GM21390 (cell line): ENCODE data around the gene CDHR3.
"Not testable (repeated sequence)": the region's sequence is repeated elsewhere in the genome, so short reads cannot be mapped to it uniquely, and the experiment has no call there.

ENCODE experiments used
- ATAC-seq: cut with Tn5 transposase; IDR thresholded peaks from one replicate; pipeline ENCODE4 v1.9.1; 2021; ENCODE audit not compliant: unreplicated experiment

CDHR3 gene

DNA sequence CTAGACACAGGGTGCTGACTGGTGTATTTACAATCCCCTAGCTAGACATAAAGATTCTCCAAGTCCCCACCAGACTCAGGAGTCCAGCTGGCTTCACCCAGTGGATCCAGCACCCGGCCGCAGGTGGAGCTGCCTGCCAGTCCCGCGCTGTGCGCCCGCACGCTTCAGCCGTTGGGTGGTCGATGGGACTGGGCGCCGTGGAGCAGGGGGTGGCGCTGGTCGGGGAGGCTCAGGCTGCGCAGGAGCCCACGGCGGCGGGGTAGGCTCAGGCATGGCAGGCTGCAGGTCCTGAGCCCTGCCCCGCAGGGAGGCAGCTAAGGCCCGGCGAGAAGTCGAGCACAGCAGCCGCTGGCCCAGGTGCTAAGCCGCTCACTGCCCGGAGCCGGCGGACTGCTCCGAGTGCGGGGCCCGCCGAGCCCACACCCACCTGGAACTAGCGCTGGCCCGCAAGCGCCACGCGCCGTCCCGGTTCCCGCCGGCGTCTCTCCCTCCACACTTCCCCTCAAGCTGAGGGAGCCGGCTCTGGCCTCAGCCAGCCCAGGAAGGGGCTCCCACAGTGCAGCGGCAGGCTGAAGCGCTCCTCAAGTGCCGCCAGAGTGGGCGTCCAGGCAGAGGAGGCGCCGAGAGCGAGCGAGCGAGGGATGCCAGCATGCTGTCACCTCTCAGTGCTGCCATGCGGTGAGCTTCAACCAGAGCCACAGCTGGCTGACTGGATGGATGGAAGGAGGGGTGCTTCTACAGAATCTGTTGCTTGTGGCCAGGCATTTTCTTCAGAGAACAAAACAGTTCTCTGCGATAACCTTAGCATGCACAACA, 7.2 kb upstream of the CDHR3 start:
- ATAC-seq, result not testable (repeated sequence)

GRCh38 chr7:105958012-105958411, 5.1 kb upstream of the CDHR3 start:
- no peak for ATAC-seq

DNA sequence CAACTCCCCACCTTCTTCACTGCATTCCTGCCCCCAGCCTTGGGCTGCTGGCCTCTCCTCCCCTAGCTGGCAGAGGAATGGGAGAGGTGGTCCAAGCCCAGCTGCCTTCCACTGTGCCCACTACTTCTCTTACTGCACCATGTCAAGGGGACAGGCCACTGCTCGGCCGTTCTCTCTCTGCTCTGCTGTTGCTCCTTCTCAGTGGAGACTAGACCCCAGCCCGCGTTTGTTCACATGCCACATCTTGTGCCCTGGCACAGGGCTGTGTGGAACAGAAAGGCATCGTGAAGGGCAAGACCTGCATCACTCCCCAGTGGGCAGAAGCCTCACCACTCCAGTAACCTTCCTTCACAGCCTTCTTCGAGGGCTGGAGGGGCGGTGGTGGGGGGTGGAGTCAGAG, 711 bp upstream of the CDHR3 start:
- ATAC-seq, result no peak

DNA sequence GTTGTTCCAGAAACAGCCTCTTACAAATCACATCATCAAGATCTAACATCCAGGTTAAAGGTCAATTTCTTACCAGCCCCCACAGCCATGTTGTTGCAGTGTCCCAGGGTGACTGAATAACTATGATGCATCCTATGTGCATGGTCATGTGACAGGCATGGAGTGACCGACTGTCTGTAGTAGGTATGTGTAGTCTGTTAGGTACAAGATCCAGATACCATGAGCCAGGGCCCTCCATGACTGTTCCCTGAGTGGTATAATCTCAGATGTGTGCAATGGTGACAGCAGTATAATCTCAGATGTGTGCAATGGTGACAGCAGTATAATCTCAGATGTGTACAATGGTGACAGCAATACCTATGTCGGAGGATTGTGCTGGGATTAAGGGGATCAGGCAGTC, 8.8 kb downstream of the CDHR3 start:
- ATAC-seq, result no peak

DNA sequence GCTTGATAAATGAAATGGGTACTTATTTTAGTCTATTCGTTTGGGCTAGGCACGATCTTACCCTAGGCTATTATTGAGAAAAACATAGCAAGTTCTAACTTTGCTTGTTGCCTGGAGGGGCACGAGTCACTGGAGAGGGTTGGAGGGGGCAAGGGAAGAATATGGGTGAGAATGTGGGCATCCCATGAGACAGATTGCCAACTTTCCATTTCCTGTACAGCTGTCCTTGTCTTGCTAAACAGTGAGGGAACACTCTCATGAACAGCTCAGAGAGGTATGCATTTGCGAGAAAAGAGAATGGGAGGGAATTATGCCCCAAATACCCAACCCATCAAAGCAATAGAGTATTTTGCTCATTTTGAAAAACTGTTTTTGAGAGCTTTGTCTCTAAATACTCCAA, 9.2 kb downstream of the CDHR3 start:
- ATAC-seq, result no peak

DNA sequence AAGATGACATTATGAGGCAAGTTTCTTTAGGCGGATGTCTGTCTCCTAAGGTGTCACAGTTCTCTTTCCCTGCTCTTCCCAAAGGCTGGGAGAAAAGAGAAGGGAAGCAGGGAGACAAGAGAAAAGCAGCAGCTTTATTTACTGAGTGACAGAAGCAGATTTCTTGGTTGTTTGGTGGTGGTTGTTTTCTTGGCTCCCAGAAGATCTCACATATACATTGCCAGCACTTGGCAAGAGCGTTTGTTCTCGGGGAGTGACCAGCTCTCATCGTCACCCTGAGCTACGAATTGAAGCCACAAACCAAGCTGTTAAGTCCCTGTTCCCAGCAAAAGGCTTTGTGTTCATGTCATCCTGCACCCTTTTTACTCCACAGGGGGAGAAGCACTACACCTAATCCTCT, 11.4 kb downstream of the CDHR3 start:
- ATAC-seq, result no peak

DNA sequence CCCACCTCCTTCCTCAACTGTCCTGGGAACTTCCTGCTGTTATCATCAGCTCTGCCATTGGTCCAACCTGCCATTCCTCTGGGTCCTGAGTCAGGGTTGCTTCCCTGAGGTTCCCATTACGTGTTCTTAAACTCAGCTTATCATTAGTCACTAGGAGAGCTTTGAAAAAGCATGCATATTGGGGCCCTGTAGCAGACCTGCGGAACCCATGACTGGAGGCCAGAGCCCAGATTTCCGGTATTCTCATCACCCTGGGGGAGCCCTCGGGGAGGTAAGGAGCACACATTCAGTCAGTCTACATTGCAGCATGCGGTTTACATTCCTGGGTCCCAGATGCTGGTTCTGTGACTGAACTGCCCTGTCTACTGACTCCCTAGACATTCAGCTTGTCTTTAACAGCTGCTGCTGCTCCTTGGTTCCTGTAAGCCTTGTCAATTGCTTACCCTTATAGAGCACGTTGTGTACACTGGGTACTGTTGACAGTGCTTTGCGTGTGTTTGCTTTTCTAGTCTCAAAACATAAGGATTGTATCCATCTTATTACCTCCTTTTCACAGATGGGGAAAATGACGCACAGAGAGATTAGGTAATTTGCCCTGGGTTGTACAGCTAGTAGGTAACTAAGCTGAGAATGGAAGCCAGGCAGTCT, 12.8 kb downstream of the CDHR3 start:
- ATAC-seq, result no peak

DNA sequence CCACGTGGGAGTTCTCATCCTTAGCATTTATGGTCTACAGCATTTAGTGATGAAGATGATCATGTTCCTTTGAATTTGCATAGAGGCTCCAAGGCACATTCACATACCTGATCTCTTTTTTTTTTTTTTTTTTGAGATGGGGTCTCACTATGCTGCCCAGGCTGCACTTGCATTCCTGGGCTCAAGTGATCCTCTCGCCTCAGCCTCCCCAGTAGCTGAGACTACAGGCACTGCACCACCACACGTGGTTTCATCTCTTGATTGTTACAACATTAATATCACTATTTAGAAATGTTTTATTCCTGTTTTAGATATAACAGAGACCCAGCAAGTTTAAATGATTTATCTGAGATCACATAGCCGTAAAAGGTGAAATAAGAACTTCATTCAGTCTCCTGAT, 13.8 kb downstream of the CDHR3 start:
- no peak for ATAC-seq

GRCh38 chr7:105978035-105978434, 15.0 kb downstream of the CDHR3 start:
- ATAC-seq, result no peak

DNA sequence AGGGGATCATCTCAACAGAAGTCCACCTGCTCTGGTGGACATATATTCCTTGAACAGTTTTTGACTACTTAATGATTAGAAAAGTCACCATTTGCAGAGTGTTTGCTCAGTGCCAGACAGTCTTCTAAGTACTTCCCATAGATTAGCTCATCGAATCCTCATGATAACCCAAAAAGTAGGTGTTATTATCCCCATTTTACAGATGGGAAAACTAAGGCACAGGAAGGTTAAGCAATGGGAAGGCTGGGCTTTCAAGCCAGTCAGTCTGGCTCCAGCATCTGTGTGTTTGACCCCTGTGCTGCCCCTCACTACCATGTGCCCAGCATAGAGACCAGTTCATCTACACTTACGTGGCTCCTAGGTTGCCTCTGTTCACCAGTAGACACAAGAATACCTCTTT, 15.9 kb downstream of the CDHR3 start:
- no peak for ATAC-seq

DNA sequence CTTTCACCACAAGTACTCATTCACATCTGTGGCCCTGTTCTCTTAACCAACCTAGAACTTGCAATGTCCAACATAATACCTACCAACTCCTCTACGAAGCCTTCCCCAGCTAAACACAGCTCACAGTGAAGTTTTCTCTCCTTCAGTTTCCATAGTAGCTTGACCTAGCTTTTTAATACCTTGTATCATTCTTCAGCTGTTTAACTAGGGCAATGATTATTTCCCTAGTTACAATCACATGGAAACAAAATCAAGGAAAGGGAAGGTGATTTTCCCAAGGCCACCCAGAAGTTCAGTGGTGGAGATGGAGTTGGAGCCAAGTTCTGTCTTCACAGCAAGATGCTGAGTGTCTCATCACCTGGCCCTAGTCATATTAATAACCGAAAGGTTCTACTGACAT, 16.3 kb downstream of the CDHR3 start:
- no peak for ATAC-seq

DNA sequence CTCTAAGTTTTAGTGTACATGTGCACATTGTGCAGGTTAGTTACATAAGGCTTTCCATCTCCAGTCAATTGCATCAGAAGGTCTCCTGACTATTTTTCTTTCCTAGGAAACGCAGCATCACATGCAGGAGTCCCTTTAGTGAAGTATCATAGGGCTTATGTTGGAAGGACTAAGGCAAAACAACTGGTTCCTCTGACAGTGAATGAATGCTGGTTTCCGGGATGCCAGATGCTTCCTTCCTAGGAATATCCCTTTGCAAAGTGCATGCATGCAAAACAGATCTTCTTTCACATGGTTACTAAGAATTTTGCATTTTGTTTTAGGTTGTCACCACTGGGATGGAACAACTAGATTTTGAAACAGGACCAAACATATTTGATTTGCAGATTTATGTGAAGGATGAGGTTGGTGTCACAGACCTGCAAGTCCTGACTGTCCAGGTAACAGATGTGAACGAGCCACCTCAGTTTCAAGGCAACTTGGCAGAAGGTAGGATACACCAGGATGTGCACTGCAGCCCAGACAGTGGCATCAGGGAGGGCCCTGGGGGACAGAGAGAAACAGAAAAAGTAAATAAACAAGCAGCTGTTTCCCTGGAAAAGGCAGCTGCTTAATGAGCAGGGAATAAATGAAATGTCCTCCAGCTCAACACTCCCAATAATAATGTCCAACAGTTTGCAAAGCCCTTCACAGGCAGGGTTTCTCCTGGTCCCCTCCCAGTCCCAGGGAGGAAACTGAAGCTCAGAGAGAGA, 17.8 kb downstream of the CDHR3 start:
- no peak for ATAC-seq

DNA sequence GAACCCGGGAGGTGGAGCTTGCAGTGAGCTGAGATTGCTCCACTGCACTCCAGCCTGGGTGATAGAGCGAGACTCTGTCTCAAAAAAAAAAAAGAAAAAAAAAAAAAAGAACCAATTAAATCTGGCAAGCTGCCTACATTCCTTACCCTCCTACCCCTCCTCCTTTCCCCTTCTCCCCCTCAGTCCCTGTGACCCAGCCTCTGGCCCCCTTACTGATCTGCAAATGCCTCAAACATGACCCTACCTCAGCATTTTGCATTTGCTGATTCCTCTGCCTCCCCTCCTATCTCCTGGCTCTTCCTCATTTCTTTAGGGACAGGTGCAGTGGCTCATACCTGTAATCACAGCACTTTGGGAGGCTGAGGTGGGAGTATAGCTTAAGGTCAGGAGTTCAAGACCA, 19.3 kb downstream of the CDHR3 start:
- ATAC-seq, result no peak

GRCh38 chr7:105984808-105985207, 21.7 kb downstream of the CDHR3 start:
- not testable (repeated sequence) for ATAC-seq

- no peak for ATAC-seq
These were observed 22.2 kb downstream of the CDHR3 start for GRCh38 chr7:105985229-105985628.

DNA sequence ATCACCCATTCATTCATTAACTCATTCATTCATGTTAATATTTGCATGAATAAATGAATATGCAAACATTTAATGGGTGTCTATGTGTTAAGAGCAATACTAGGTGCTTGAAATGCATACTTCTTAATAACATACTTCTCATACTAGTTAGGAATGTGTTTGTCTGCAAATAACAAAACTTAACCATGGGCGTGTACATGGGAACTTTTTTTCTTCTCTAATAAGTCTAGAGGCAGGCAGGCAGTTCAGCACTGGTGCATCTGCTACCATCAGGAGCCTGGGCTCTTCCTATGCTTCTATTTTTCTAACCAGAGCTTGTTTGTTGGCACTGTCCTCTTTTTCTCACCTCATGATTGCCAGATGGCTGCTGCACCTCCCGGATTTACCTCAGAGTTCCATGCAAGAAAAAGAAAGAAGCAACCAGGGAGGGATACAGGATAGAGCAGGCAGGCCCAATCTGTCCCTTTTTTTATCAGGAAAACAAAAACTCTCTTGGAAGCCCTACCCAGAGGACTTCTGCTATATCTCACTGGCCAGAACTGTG, 22.7 kb downstream of the CDHR3 start:
- ATAC-seq, result no peak

- ATAC-seq, result no peak
These were observed 24.0 kb downstream of the CDHR3 start for GRCh38 chr7:105987046-105987445.

GRCh38 chr7:105988276-105988675, 25.2 kb downstream of the CDHR3 start:
- no peak for ATAC-seq

- no peak for ATAC-seq
These were observed 26.1 kb downstream of the CDHR3 start for GRCh38 chr7:105989191-105989590.

DNA sequence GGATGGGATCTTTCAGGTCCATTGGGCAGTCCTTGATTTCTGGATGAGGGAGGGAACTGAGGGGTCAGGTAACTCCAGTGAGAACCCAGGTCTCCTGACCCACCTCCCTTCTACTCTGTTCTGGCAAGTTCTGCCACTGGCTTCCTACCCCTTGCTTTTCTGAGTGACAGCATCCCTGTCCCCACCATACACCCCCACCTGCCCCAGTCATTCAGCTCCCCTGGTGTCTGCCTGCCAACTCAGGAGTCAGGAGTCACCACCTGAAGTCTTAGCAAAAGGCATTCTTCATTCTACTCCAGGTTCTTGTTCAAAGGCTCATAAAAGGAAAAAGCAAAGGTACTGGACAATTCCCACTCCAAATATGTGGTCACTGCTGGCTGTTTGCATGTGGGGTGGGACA, 26.6 kb downstream of the CDHR3 start:
- ATAC-seq, result no peak

DNA sequence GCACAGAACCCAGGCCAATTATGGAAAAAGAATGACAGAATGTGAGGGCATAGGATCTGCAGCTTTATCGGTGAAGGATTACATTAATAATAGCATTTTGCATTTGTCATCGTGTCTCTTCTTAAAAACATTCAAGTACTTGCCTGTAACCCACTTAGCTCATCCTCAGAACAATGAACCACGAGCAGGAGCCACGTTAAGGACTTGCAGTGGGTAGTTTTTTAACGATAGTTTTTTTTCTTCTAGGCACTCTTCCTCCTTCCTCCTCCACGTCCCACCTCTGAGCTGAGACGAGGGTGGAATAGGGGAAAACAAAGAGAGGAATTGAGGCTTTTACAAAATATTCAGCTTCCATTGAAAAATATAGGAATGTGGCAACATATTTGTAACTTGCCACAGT, 27.1 kb downstream of the CDHR3 start:
- no peak for ATAC-seq
